CD4-positive, alpha-beta T cell treated with Interleukin-21 for 1 hour (primary cell): ENCODE results near the gene TXNRD3.

Experiments
- DNase-seq: peaks from one replicate; pipeline ENCODE4 v3.0.0-alpha.2; 2020

The TXNRD3 gene

GRCh38 chr3:126581569-126581968 lies 73.4 kb downstream of the TXNRD3 start:
- DNase-seq, result no peak

- DNase-seq, result no peak
These were observed 74.2 kb downstream of the TXNRD3 start for GRCh38 chr3:126580746-126581145.

GRCh38 chr3:126578702-126579101 lies 76.2 kb downstream of the TXNRD3 start:
- no peak for DNase-seq

GRCh38 chr3:126577261-126577660 lies 77.7 kb downstream of the TXNRD3 start:
- no peak for DNase-seq

GRCh38 chr3:126573492-126574117 lies 81.3 kb downstream of the TXNRD3 start:
- DNase-seq, result no peak

GRCh38 chr3:126571078-126571477 lies 83.8 kb downstream of the TXNRD3 start:
- no peak for DNase-seq

- no peak for DNase-seq
These were observed 84.8 kb downstream of the TXNRD3 start for GRCh38 chr3:126570103-126570541.

- DNase-seq, result no peak
These were observed 85.4 kb downstream of the TXNRD3 start for GRCh38 chr3:126569390-126569975.

GRCh38 chr3:126568776-126569342 lies 86.1 kb downstream of the TXNRD3 start:
- no peak for DNase-seq

- no peak for DNase-seq
These were observed 87.1 kb downstream of the TXNRD3 start for GRCh38 chr3:126567696-126568438.

- DNase-seq, result no peak
These were observed 92.1 kb downstream of the TXNRD3 start for GRCh38 chr3:126562737-126563276.

GRCh38 chr3:126558336-126559071 lies 96.4 kb downstream of the TXNRD3 start, which contains the start of gene C3orf22:
C3orf22 (minus strand) TSS chr3:126558932; CDS start chr3:126553390, 5,542 bp downstream.
- no peak for DNase-seq

- DNase-seq, result no peak
These were observed 97.2 kb downstream of the TXNRD3 start for GRCh38 chr3:126557761-126558160.

- DNase-seq, result no peak
These were observed 97.5 kb downstream of the TXNRD3 start for GRCh38 chr3:126557415-126557745.
